K562 (cell line): ENCODE measurements around the gene FAM171A1. TPM values are rescaled to one million over a fixed set of nuclear protein-coding genes. Genes with fewer than 3 reads are reported as not detected.

Experiments used
- ARID3A ChIP-seq: IDR thresholded peaks from 2 replicates; pipeline ENCODE4 v1.6.1; 2012; ENCODE audit warnings: low read depth, low read length, improper control_type of control experiment, borderline replicate concordance
- CTCF ChIP-seq, 3 experiments: IDR thresholded peaks in 2 of 3; conservative IDR thresholded peaks in 1 of 3; 2 replicates each; pipeline ENCODE4 v1.5.1; 2011 to 2012; ENCODE audit warnings: low read length in 3 of 3, mild to moderate bottlenecking in 3 of 3, control low read depth in 2 of 3, improper control_type of control experiment in 1 of 3, inconsistent platforms in 1 of 3, low read depth in 1 of 3, mixed read lengths in 1 of 3, moderate library complexity in 1 of 3; ENCODE audit not compliant: insufficient read depth in 2 of 3
- EP400 ChIP-seq: fragments of 450-650 bp; IDR thresholded peaks from 2 replicates; pipeline ENCODE4 v1.6.1; 2017; ENCODE audit warnings: antibody characterized with exemption, mild to moderate bottlenecking, moderate library complexity
- ESRRA ChIP-seq: fragments of 450-650 bp; IDR thresholded peaks from 2 replicates; pipeline ENCODE4 v1.6.1; 2014; ENCODE audit warnings: low read depth, mild to moderate bottlenecking, moderate library complexity, borderline replicate concordance
- MIER1 ChIP-seq: fragments of 450-650 bp; IDR thresholded peaks from 2 replicates; pipeline ENCODE4 v1.6.1; 2016; ENCODE audit warnings: antibody characterized with exemption, mild to moderate bottlenecking, low read depth
- SMARCE1 ChIP-seq: fragments of 450-650 bp; IDR thresholded peaks from 2 replicates; pipeline ENCODE4 v1.7.1; 2016; ENCODE audit warnings: mild to moderate bottlenecking
- TCF7L2 ChIP-seq: fragments of 150-350 bp; IDR thresholded peaks from 2 replicates; pipeline ENCODE4 v1.6.1; 2016; ENCODE audit warnings: low read depth, mild to moderate bottlenecking, low read length, moderate library complexity
- ZNF175 ChIP-seq: fragments of 200-800 bp; sonication (Bioruptor generic); IDR thresholded peaks from 2 replicates; pipeline ENCODE4 v1.6.1; 2016; ENCODE audit warnings: low read depth, mild to moderate bottlenecking, missing genetic modification characterization, missing compliant biosample characterization
- polyA plus RNA-seq, 8 experiments: library from polyadenylated mRNA; depleted of rRNA in 4 of 8; stranded (reverse) in 5 of 8; unstranded in 3 of 8; fragments of >200 nt; fragmentation: Nextera tagmentation in 2 of 8; fragmentation: Illumina TruSeq in 1 of 8; extraction: Ambion mirVana in 2 of 8; extraction: Trizol in 1 of 8; gene quantifications; 2 replicates each; pipeline versions ENCODE4 v1.2.1 to v1.2.3, GENCODE V29; 2011 to 2014; ENCODE audit warnings: inconsistent platforms in 1 of 8, missing spikeins in 1 of 8
- total RNA-seq, 7 experiments: library from RNA; depleted of rRNA in 6 of 7; stranded (reverse); fragments of >200 nt in 6 of 7; fragmentation: Illumina TruSeq in 2 of 7; extraction: Trizol in 2 of 7; gene quantifications; 2 replicates each; pipeline versions ENCODE4 v1.2.1 to v1.2.3, GENCODE V29; 2011 to 2021; ENCODE audit warnings: low replicate concordance in 1 of 7
- TF ChIP-seq, protein P1 (sequence below), 2 experiments: fragments of 450-650 bp; formaldehyde crosslinking in 1 of 2; IDR thresholded peaks; 2 replicates each; pipeline versions ENCODE4 v1.4.0 to v1.6.1; 2014 to 2020; ENCODE audit warnings: mild to moderate bottlenecking in 2 of 2, borderline replicate concordance in 1 of 2, low read depth in 1 of 2
- TF ChIP-seq, protein P2 (sequence below), 2 experiments: fragments of 250-450 bp in 1 of 2; fragments of 450-650 bp in 1 of 2; sonication (Bioruptor Pico) in 1 of 2; IDR thresholded peaks; 2 replicates each; pipeline versions ENCODE4 v1.6.1 to v1.8.0; 2016 to 2021; ENCODE audit warnings: mild to moderate bottlenecking in 2 of 2, moderate library complexity in 2 of 2, missing compliant biosample characterization in 1 of 2, missing genetic modification characterization in 1 of 2
- TF ChIP-seq, protein P3 (sequence below): sonication (generic); formaldehyde crosslinking; IDR thresholded peaks from 2 replicates; pipeline ENCODE4 v1.8.0; 2022; ENCODE audit warnings: missing genetic modification reagents, mild to moderate bottlenecking, borderline replicate concordance

FAM171A1 gene
- total and polyA plus RNA-seq, 9 of the 15 experiments (the other 6 are each of a cell fraction or from before 2014, with no cell fraction given) = 0.51 to 8.2 (median 4.8) TPM

DNA sequence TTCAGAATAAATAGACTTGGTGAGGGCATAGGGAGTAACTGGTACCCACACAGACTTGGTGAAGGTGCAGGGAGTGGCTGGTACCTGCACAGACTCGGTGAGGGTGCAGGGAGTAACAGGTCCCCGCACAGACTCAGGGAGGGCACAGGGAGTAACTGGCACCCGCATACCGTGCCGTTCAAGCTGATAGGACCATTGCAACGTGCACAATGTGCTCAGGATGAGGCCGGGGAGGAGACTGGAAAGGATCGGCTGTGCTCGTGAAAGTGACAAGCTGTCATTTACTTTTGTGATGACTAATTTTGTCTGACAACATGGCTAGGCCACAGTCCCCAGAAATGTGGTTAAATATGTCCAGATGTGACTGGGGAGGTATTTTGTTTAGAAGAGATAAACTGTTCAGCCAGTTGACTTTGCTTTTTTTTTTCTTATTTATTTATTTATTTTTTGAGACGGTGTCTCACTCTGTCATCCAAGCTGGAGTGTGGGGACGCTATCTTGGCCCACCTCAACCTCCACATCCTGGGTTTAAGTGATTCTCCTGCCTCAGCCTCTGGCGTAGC lies 126.4 kb downstream of the FAM171A1 start (continued):
- TF ChIP-seq ARID3A = peak; percentile 58; the same call in 1 of the 2 replicates
- TF ChIP-seq EP400 = no peak
- TF ChIP-seq TCF7L2 = no peak
- TF ChIP-seq ESRRA = no peak; the same call in 1 of the 2 replicates
- TF ChIP-seq, protein P1, sequence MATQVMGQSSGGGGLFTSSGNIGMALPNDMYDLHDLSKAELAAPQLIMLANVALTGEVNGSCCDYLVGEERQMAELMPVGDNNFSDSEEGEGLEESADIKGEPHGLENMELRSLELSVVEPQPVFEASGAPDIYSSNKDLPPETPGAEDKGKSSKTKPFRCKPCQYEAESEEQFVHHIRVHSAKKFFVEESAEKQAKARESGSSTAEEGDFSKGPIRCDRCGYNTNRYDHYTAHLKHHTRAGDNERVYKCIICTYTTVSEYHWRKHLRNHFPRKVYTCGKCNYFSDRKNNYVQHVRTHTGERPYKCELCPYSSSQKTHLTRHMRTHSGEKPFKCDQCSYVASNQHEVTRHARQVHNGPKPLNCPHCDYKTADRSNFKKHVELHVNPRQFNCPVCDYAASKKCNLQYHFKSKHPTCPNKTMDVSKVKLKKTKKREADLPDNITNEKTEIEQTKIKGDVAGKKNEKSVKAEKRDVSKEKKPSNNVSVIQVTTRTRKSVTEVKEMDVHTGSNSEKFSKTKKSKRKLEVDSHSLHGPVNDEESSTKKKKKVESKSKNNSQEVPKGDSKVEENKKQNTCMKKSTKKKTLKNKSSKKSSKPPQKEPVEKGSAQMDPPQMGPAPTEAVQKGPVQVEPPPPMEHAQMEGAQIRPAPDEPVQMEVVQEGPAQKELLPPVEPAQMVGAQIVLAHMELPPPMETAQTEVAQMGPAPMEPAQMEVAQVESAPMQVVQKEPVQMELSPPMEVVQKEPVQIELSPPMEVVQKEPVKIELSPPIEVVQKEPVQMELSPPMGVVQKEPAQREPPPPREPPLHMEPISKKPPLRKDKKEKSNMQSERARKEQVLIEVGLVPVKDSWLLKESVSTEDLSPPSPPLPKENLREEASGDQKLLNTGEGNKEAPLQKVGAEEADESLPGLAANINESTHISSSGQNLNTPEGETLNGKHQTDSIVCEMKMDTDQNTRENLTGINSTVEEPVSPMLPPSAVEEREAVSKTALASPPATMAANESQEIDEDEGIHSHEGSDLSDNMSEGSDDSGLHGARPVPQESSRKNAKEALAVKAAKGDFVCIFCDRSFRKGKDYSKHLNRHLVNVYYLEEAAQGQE (IDR thresholded peaks at IDR 0.05; ENCODE audit: borderline replicate concordance) = no peak
- TF ChIP-seq, protein P1 (CRISPR knock-in tag; IDR thresholded peaks at IDR 0.05; ENCODE audit: low read depth) = no peak
- peak; percentile 81 for TF ChIP-seq SMARCE1
- TF ChIP-seq CTCF (IDR thresholded peaks at IDR 0.05 in 2 of 3, conservative IDR thresholded peaks at IDR 0.05 in 1 of 3; ENCODE audit: insufficient read depth in 2 of 3, low read depth in 1 of 3, low read length in 3 of 3) = no peak
- TF ChIP-seq, protein P2, sequence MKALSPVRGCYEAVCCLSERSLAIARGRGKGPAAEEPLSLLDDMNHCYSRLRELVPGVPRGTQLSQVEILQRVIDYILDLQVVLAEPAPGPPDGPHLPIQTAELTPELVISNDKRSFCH (CRISPR knock-in tag; IDR thresholded peaks at IDR 0.05) = no peak
- TF ChIP-seq, protein P2 (tag; IDR thresholded peaks at IDR 0.05) = peak; percentile 33; the same call in 1 of the 2 replicates
- TF ChIP-seq, protein P3, sequence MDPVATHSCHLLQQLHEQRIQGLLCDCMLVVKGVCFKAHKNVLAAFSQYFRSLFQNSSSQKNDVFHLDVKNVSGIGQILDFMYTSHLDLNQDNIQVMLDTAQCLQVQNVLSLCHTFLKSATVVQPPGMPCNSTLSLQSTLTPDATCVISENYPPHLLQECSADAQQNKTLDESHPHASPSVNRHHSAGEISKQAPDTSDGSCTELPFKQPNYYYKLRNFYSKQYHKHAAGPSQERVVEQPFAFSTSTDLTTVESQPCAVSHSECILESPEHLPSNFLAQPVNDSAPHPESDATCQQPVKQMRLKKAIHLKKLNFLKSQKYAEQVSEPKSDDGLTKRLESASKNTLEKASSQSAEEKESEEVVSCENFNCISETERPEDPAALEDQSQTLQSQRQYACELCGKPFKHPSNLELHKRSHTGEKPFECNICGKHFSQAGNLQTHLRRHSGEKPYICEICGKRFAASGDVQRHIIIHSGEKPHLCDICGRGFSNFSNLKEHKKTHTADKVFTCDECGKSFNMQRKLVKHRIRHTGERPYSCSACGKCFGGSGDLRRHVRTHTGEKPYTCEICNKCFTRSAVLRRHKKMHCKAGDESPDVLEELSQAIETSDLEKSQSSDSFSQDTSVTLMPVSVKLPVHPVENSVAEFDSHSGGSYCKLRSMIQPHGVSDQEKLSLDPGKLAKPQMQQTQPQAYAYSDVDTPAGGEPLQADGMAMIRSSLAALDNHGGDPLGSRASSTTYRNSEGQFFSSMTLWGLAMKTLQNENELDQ (CRISPR knock-in tag) = no peak
- TF ChIP-seq ZNF175 (CRISPR knock-in tag) = 0 out of 2 replicates have a peak, but pooled peaks have one; percentile 7
- TF ChIP-seq MIER1 = no peak
